GM12891 (cell line): ENCODE data around the gene CLIP4.

Experiments
- PAX5 ChIP-seq: IDR thresholded peaks from 2 replicates; pipeline ENCODE4 v1.6.1; 2011; ENCODE audit warnings: low read length, moderate library complexity, mild to moderate bottlenecking; ENCODE audit not compliant: insufficient read depth, severe bottlenecking
- POLR2AphosphoS5 ChIP-seq: IDR thresholded peaks from 2 replicates; pipeline ENCODE4 v1.6.1; 2011; ENCODE audit warnings: low read depth, low read length, control low read depth

DNA sequence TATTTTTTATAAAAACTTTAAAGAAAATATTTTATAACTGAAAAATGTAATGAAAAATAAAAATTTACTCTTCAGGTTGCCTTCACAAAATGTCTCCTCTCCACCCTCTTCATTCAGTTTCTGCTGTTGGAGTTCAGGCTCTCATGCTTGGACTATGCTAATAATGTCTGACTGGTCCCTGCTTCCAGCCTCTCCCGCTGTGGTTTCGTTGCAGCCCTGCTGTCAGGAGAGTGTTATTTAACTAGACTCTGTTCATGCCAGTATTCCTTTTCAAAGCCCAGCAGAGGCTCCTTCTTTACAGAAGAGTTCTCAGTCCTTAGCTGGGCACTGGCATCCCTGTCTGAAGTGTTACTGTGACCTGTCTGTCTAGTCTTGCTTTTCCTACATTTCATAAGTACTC, 40.4 kb downstream of the CLIP4 start:
- TF ChIP-seq POLR2AphosphoS5, result no peak
- TF ChIP-seq PAX5, result no peak
